IMR-90 (cell line): ENCODE measurements around the gene NINJ2. TPM values are rescaled to one million over a fixed set of nuclear protein-coding genes. Genes with fewer than 3 reads are reported as not detected.

Experiments used
- ATAC-seq: fragments of 200-7000 bp; cut with Tn5 transposase; 2 replicates; pipeline ENCODE4 v1.9.1; 2020; ENCODE audit warnings: low read depth, mild to moderate bottlenecking, moderate library complexity
- BruUV-seq: library from RNA; stranded (reverse); fragments of 400-500 nt; replicated peaks from 2 replicates; lab custom pipeline; 2021; lab: Mats Ljungman, UMichigan
- CTCF ChIA-PET: fragments of 300-600 bp; formaldehyde crosslinking; extraction: SDS; loops from one replicate; lab custom pipeline; 2021; ENCODE audit warnings: antibody characterized with exemption; lab: Yijun Ruan, JAX
- POLR2A ChIA-PET: fragments of 300-600 bp; sonication (Branson Sonifier 250); formaldehyde crosslinking; loops from one replicate; lab custom pipeline; 2022; ENCODE audit warnings: antibody characterized with exemption; ENCODE audit not compliant: unreplicated experiment; lab: Charles Lee
- DNase-seq: peaks from one replicate; pipeline ENCODE4 v3.0.0; 2013
- H2AFZ ChIP-seq: replicated peaks from 2 replicates; pipeline ENCODE3; 2013; ENCODE audit warnings: low read length, mild to moderate bottlenecking; ENCODE audit not compliant: poor library complexity
- H2AK5ac ChIP-seq: 2 replicates; pipeline ENCODE4 v1.6.1; 2013; ENCODE audit warnings: low read depth, low read length, inconsistent platforms
- H2AK9ac ChIP-seq: replicated peaks from 2 replicates; pipeline ENCODE3; 2013; ENCODE audit warnings: mild to moderate bottlenecking, low read depth, low read length, moderate library complexity; ENCODE audit not compliant: poor library complexity
- H2BK120ac ChIP-seq: 2 replicates; pipeline ENCODE4 v1.6.1; 2013; ENCODE audit warnings: low read depth, low read length, inconsistent platforms
- H2BK15ac ChIP-seq: 3 replicates; pipeline ENCODE4 v1.6.1; 2013; ENCODE audit warnings: low read depth, low read length, inconsistent platforms
- H2BK20ac ChIP-seq: 2 replicates; pipeline ENCODE4 v1.6.1; 2013; ENCODE audit warnings: low read depth, mild to moderate bottlenecking, inconsistent platforms, low read length, moderate library complexity
- H2BK5ac ChIP-seq: 2 replicates; pipeline ENCODE4 v1.6.1; 2013; ENCODE audit warnings: mild to moderate bottlenecking, low read depth, low read length, inconsistent platforms; ENCODE audit not compliant: poor library complexity, severe bottlenecking
- H3K14ac ChIP-seq: replicated peaks from 2 replicates; pipeline ENCODE4 v1.6.1; 2013; ENCODE audit warnings: low read depth, low read length, inconsistent platforms
- H3K18ac ChIP-seq: 2 replicates; pipeline ENCODE4 v1.6.1; 2013; ENCODE audit warnings: low read depth, low read length, control low read depth
- H3K23ac ChIP-seq: 2 replicates; pipeline ENCODE4 v1.6.1; 2013; ENCODE audit warnings: low read depth, low read length, inconsistent platforms
- H3K27ac ChIP-seq: 2 replicates; pipeline ENCODE4 v1.5.1; 2013; ENCODE audit warnings: mild to moderate bottlenecking, control low read depth, low read length; ENCODE audit not compliant: insufficient read depth
- H3K27me3 ChIP-seq: 2 replicates; pipeline ENCODE4 v1.6.1; 2013; ENCODE audit warnings: low read length; ENCODE audit not compliant: control insufficient read depth, insufficient read depth
- H3K36me3 ChIP-seq: 2 replicates; pipeline ENCODE4 v1.6.1; 2013; ENCODE audit warnings: low read length, mixed read lengths; ENCODE audit not compliant: control insufficient read depth, insufficient read depth
- H3K4ac ChIP-seq: 2 replicates; pipeline ENCODE4 v1.6.1; 2013; ENCODE audit warnings: low read depth, low read length, inconsistent platforms
- H3K4me1 ChIP-seq: 2 replicates; pipeline ENCODE4 v1.6.1; 2013; ENCODE audit warnings: low read length, mixed read lengths; ENCODE audit not compliant: control insufficient read depth, insufficient read depth
- H3K4me2 ChIP-seq: 2 replicates; pipeline ENCODE4 v1.6.1; 2013; ENCODE audit warnings: low read depth, mild to moderate bottlenecking, control low read depth, low read length, moderate library complexity
- H3K4me3 ChIP-seq: 2 replicates; pipeline ENCODE4 v1.5.1; 2013; ENCODE audit warnings: low read depth, mild to moderate bottlenecking, control low read depth, low read length, moderate library complexity; ENCODE audit not compliant: insufficient read depth
- H3K56ac ChIP-seq: 2 replicates; pipeline ENCODE4 v1.6.1; 2013; ENCODE audit warnings: low read length, inconsistent platforms; ENCODE audit not compliant: insufficient read depth; ENCODE audit errors: extremely low read depth
- H3K79me1 ChIP-seq, 2 experiments: 2 replicates each; pipeline ENCODE4 v1.6.1; 2013; ENCODE audit warnings: low read length in 2 of 2, inconsistent platforms in 1 of 2, low read depth in 1 of 2
- H3K9ac ChIP-seq: 2 replicates; pipeline ENCODE4 v1.6.1; 2013; ENCODE audit warnings: low read depth, low read length, control low read depth
- H3K9me1 ChIP-seq: 2 replicates; pipeline ENCODE4 v1.6.1; 2013; ENCODE audit warnings: low read length, inconsistent platforms; ENCODE audit not compliant: insufficient read depth
- H3K9me3 ChIP-seq: 2 replicates; pipeline ENCODE4 v1.6.1; 2013; ENCODE audit warnings: low read length; ENCODE audit not compliant: control insufficient read depth, insufficient read depth
- H4K20me1 ChIP-seq: 2 replicates; pipeline ENCODE4 v1.6.1; 2013; ENCODE audit warnings: low read length, inconsistent platforms; ENCODE audit not compliant: insufficient read depth
- H4K5ac ChIP-seq: 2 replicates; pipeline ENCODE4 v1.6.1; 2013; ENCODE audit warnings: mild to moderate bottlenecking, low read depth, low read length, control low read depth
- H4K8ac ChIP-seq, 2 experiments: 2 replicates each; pipeline ENCODE4 v1.6.1; 2013; ENCODE audit warnings: low read depth in 2 of 2, low read length in 2 of 2, control low read depth in 1 of 2, inconsistent platforms in 1 of 2
- H4K91ac ChIP-seq: 2 replicates; pipeline ENCODE4 v1.6.1; 2013; ENCODE audit warnings: low read depth, low read length, inconsistent platforms; ENCODE audit not compliant: insufficient read depth
- BHLHE40 ChIP-seq: fragments of 150-350 bp; IDR thresholded peaks from 2 replicates; pipeline ENCODE4 v1.6.1; 2016; ENCODE audit warnings: mild to moderate bottlenecking, low read depth, low read length
- CEBPB ChIP-seq: IDR thresholded peaks from 2 replicates; pipeline ENCODE4 v1.6.1; 2012; ENCODE audit warnings: low read depth, low read length, improper control_type of control experiment
- CHD1 ChIP-seq: IDR thresholded peaks from 2 replicates; pipeline ENCODE4 v1.6.1; 2012; ENCODE audit warnings: low read depth, low read length, improper control_type of control experiment
- FOS ChIP-seq: fragments of 150-350 bp; IDR thresholded peaks from 2 replicates; pipeline ENCODE4 v1.6.1; 2016; ENCODE audit warnings: low read depth, low read length
- MAZ ChIP-seq: IDR thresholded peaks from 2 replicates; pipeline ENCODE4 v1.6.1; 2012; ENCODE audit warnings: low read depth, mild to moderate bottlenecking, low read length, improper control_type of control experiment, moderate library complexity, borderline replicate concordance
- MXI1 ChIP-seq: IDR thresholded peaks from 2 replicates; pipeline ENCODE4 v1.6.1; 2012; ENCODE audit warnings: low read depth, mild to moderate bottlenecking, low read length, moderate library complexity, borderline replicate concordance
- NFE2L2 ChIP-seq: fragments of 150-350 bp; IDR thresholded peaks from 2 replicates; pipeline ENCODE4 v1.6.1; 2016; ENCODE audit warnings: low read depth, mild to moderate bottlenecking, low read length
- POLR2A ChIP-seq: IDR thresholded peaks from 2 replicates; pipeline ENCODE4 v1.6.1; 2012; ENCODE audit warnings: mild to moderate bottlenecking, low read depth, low read length
- RAD21 ChIP-seq: IDR thresholded peaks from 2 replicates; pipeline ENCODE4 v1.6.1; 2012; ENCODE audit warnings: low read length, improper control_type of control experiment
- RCOR1 ChIP-seq: IDR thresholded peaks from 2 replicates; pipeline ENCODE4 v1.6.1; 2012; ENCODE audit warnings: mild to moderate bottlenecking, low read length, improper control_type of control experiment; ENCODE audit not compliant: insufficient replicate concordance
- RFX5 ChIP-seq: IDR thresholded peaks from 2 replicates; pipeline ENCODE4 v1.8.0; 2012; ENCODE audit warnings: low read depth, mild to moderate bottlenecking, low read length, moderate library complexity
- WGBS, 2 experiments: methylation state at CpG; one replicate each; pipeline versions ENCODE4 v1.1.5 to v1.1.7; 2013; ENCODE audit warnings: missing lambda C conversion rate in 2 of 2; ENCODE audit not compliant: insufficient read length in 1 of 2; ENCODE audit errors: extremely low coverage in 2 of 2; 5-methylcytosine and 5-hydroxymethylcytosine counted together
- dilution Hi-C: fragments of 300-500 bp; cut with HindIII; formaldehyde crosslinking; loops from one replicate; pipeline ENCODE4 v1.14.3; 2018; ENCODE audit warnings: low sequenced_read_pairs; ENCODE audit not compliant: unreplicated experiment
- in situ Hi-C: fragments of 300-500 bp; cut with MboI; formaldehyde crosslinking; loops from 3 replicates; pipeline ENCODE4 v1.14.3; 2019; ENCODE audit warnings: low sequenced_read_pairs, inconsistent platforms, mixed read lengths
- intact Hi-C: fragments of 100-400 bp; cut with micrococcal nuclease; formaldehyde crosslinking; loops from 2 replicates; pipeline ENCODE4 v1.10.0; 2022
- polyA plus RNA-seq, 3 experiments: library from polyadenylated mRNA; depleted of rRNA; stranded (reverse); fragments of >200 nt; gene quantifications; 2 replicates each; pipeline ENCODE4 v1.2.3, GENCODE V29; 2012; ENCODE audit warnings: low replicate concordance in 1 of 3
- total RNA-seq: library from RNA; depleted of rRNA; stranded (reverse); fragments of >200 nt; gene quantifications from 2 replicates; pipeline ENCODE4 v1.2.3, GENCODE V29; 2012
- TF ChIP-seq, protein P1 (sequence below): fragments of 150-350 bp; IDR thresholded peaks from 2 replicates; pipeline ENCODE4 v1.6.1; 2017; ENCODE audit warnings: mild to moderate bottlenecking, antibody characterized with exemption, low read length, low read depth
- TF ChIP-seq, protein P2 (sequence below): fragments of 150-350 bp; IDR thresholded peaks from 2 replicates; pipeline ENCODE4 v1.6.1; 2016; ENCODE audit warnings: low read depth, mild to moderate bottlenecking, low read length, moderate library complexity, borderline replicate concordance

The NINJ2 gene
- total and polyA plus RNA-seq, 2 of the 4 experiments (the other 2 are of a cell fraction): not detected

- Histone ChIP-seq H3K18ac (no peak overlapping the region), H2AK5ac (no peak overlapping the region), H3K9me3 (no peaks in the 10 kb centered on the region), H3K9ac (no peak overlapping the region), H2AFZ (no peak overlapping the region), H2AK9ac (no peak overlapping the region), H3K4me1 (no peaks in the 10 kb centered on the region), H3K27ac (no peak overlapping the region), H3K27me3 (peaks cover 80% of the 10 kb centered on the region), H3K4ac (no peak overlapping the region), H3K9me1 (no peaks in the 10 kb centered on the region), H4K8ac (no peak overlapping the region), H4K5ac (no peak overlapping the region), H4K20me1 (no peaks in the 10 kb centered on the region), H2BK20ac (no peak overlapping the region), H3K79me1 (no peaks in the 10 kb centered on the region), H3K4me3 (no peak overlapping the region), H2BK5ac (no peak overlapping the region), H3K36me3 (no peaks in the 10 kb centered on the region), H2BK120ac (no peak overlapping the region), H3K4me2 (no peak overlapping the region), H3K23ac (no peak overlapping the region), H4K91ac (no peak overlapping the region), H3K56ac (no peak overlapping the region), H3K14ac (no peak overlapping the region), H2BK15ac (no peak overlapping the region)
- no peak for TF ChIP-seq NFE2L2
- TF ChIP-seq CEBPB: no peak
- TF ChIP-seq RCOR1: no peak
- no peak for TF ChIP-seq RAD21
- TF ChIP-seq CHD1: no peak
- no peak for TF ChIP-seq POLR2A
- TF ChIP-seq RFX5: no peak
- TF ChIP-seq, protein P1, sequence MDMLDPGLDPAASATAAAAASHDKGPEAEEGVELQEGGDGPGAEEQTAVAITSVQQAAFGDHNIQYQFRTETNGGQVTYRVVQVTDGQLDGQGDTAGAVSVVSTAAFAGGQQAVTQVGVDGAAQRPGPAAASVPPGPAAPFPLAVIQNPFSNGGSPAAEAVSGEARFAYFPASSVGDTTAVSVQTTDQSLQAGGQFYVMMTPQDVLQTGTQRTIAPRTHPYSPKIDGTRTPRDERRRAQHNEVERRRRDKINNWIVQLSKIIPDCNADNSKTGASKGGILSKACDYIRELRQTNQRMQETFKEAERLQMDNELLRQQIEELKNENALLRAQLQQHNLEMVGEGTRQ: no peak
- no peak for TF ChIP-seq MXI1
- TF ChIP-seq MAZ: no peak
- TF ChIP-seq, protein P2, sequence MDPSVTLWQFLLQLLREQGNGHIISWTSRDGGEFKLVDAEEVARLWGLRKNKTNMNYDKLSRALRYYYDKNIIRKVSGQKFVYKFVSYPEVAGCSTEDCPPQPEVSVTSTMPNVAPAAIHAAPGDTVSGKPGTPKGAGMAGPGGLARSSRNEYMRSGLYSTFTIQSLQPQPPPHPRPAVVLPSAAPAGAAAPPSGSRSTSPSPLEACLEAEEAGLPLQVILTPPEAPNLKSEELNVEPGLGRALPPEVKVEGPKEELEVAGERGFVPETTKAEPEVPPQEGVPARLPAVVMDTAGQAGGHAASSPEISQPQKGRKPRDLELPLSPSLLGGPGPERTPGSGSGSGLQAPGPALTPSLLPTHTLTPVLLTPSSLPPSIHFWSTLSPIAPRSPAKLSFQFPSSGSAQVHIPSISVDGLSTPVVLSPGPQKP: no peak
- no peak for TF ChIP-seq BHLHE40
- TF ChIP-seq FOS: no peak
- BruUV-seq: no TSS peak
- intact Hi-C loops (no loop called here), in situ Hi-C loops (no loop called here), dilution Hi-C loops (no loop called here)
- CTCF ChIA-PET: interaction anchor here (0.7 kb wide), 1 partner anchor 10 kb away, joined by 3 read pairs; no protein-coding TSS in a partner anchor
- no peak for DNase-seq
- 76% methylated on average over 5 of the region's 21 CpGs; no CpG with 5 or more reads in 1 of the 2 experiments for WGBS, 2 experiments
- POLR2A ChIA-PET: no interaction called here
- no peak for ATAC-seq
These were observed 103.9 kb downstream of the NINJ2 start for GRCh38 chr12:559208-559905.
